H9 (cell line): Measurements from ENCODE around the gene THSD4. TPM values are rescaled to one million over a fixed set of nuclear protein-coding genes. Genes with fewer than 3 reads are reported as not detected.

Source experiments
- DNase-seq: peaks from one replicate; pipeline ENCODE4 v3.0.0-alpha.2; 2017
- H2AFZ ChIP-seq: one replicate; pipeline ENCODE4 v1.6.1; 2013; ENCODE audit warnings: mild to moderate bottlenecking, low read length, control low read depth, moderate library complexity
- H2AK5ac ChIP-seq: 2 replicates; pipeline ENCODE4 v1.6.1; 2013; ENCODE audit warnings: low read length, control low read depth, mixed read lengths; ENCODE audit not compliant: insufficient read length
- H2BK120ac ChIP-seq: one replicate; pipeline ENCODE4 v1.6.1; 2013; ENCODE audit warnings: low read depth, mild to moderate bottlenecking, low read length, control low read depth, inconsistent platforms; ENCODE audit not compliant: poor library complexity, severe bottlenecking
- H2BK12ac ChIP-seq: 2 replicates; pipeline ENCODE4 v1.6.1; 2013; ENCODE audit warnings: low read length, control low read depth, mixed read lengths, low read depth; ENCODE audit not compliant: insufficient read length
- H2BK15ac ChIP-seq: 2 replicates; pipeline ENCODE4 v1.6.1; 2013; ENCODE audit warnings: low read depth, low read length, control low read depth
- H2BK20ac ChIP-seq: one replicate; pipeline ENCODE4 v1.6.1; 2013; ENCODE audit warnings: low read depth, mild to moderate bottlenecking, low read length, control low read depth, inconsistent platforms; ENCODE audit not compliant: poor library complexity, severe bottlenecking
- H2BK5ac ChIP-seq: 2 replicates; pipeline ENCODE4 v1.6.1; 2013; ENCODE audit warnings: low read length, control low read depth, mixed read lengths; ENCODE audit not compliant: insufficient read length
- H3K14ac ChIP-seq: 2 replicates; pipeline ENCODE4 v1.6.1; 2013; ENCODE audit warnings: low read length, control low read depth; ENCODE audit not compliant: insufficient read depth
- H3K18ac ChIP-seq: 2 replicates; pipeline ENCODE4 v1.6.1; 2013; ENCODE audit warnings: low read depth, mild to moderate bottlenecking, mixed read lengths, low read length, control low read depth; ENCODE audit not compliant: insufficient read length
- H3K23ac ChIP-seq: 2 replicates; pipeline ENCODE4 v1.6.1; 2013; ENCODE audit warnings: low read length, control low read depth, mixed read lengths, low read depth; ENCODE audit not compliant: insufficient read length
- H3K23me2 ChIP-seq: 2 replicates; pipeline ENCODE4 v1.6.1; 2013; ENCODE audit warnings: low read depth, mild to moderate bottlenecking, mixed read lengths, low read length, control low read depth; ENCODE audit not compliant: insufficient read length, poor library complexity, severe bottlenecking
- H3K27ac ChIP-seq: 2 replicates; pipeline ENCODE4 v1.5.1; 2013; ENCODE audit warnings: low read length, control low read depth, mixed read lengths, low read depth; ENCODE audit not compliant: insufficient read length
- H3K27me3 ChIP-seq: 2 replicates; pipeline ENCODE4 v1.6.1; 2013; ENCODE audit warnings: low read length, control low read depth, inconsistent platforms; ENCODE audit not compliant: insufficient read depth
- H3K4ac ChIP-seq: 2 replicates; pipeline ENCODE4 v1.6.1; 2013; ENCODE audit warnings: low read depth, mild to moderate bottlenecking, control low read depth, inconsistent platforms, low read length, moderate library complexity
- H3K4me1 ChIP-seq: 2 replicates; pipeline ENCODE4 v1.6.1; 2013; ENCODE audit warnings: low read length, control low read depth, inconsistent platforms; ENCODE audit not compliant: insufficient read depth
- H3K4me2 ChIP-seq: 2 replicates; pipeline ENCODE4 v1.6.1; 2013; ENCODE audit warnings: low read length, control low read depth, mixed read lengths; ENCODE audit not compliant: insufficient read length, insufficient read depth
- H3K56ac ChIP-seq: 2 replicates; pipeline ENCODE4 v1.6.1; 2013; ENCODE audit warnings: low read depth, mild to moderate bottlenecking, mixed read lengths, low read length, control low read depth; ENCODE audit not compliant: insufficient read length
- H3K79me1 ChIP-seq: 2 replicates; pipeline ENCODE4 v1.6.1; 2013; ENCODE audit warnings: low read depth, mild to moderate bottlenecking, moderate library complexity, low read length, control low read depth, inconsistent platforms; ENCODE audit not compliant: insufficient read depth, poor library complexity, severe bottlenecking
- H3K79me2 ChIP-seq: 2 replicates; pipeline ENCODE4 v1.6.1; 2013; ENCODE audit warnings: low read length, control low read depth, inconsistent platforms; ENCODE audit not compliant: insufficient read depth
- H3K9ac ChIP-seq: 2 replicates; pipeline ENCODE4 v1.6.1; 2013; ENCODE audit warnings: low read length, control low read depth, mixed read lengths; ENCODE audit not compliant: insufficient read length; ENCODE audit errors: extremely low read depth
- H3K9me3 ChIP-seq: one replicate; pipeline ENCODE4 v1.6.1; 2013; ENCODE audit warnings: low read depth, low read length, inconsistent platforms; ENCODE audit not compliant: control insufficient read depth
- H3T11ph ChIP-seq: one replicate; pipeline ENCODE4 v1.6.1; 2013; ENCODE audit warnings: mild to moderate bottlenecking, low read length, control low read depth, inconsistent platforms
- H4K20me1 ChIP-seq: one replicate; pipeline ENCODE4 v1.6.1; 2013; ENCODE audit not compliant: control insufficient read depth, insufficient read length, insufficient read depth
- H4K5ac ChIP-seq: 2 replicates; pipeline ENCODE4 v1.6.1; 2013; ENCODE audit warnings: low read depth, mild to moderate bottlenecking, mixed read lengths, low read length, control low read depth; ENCODE audit not compliant: insufficient read length
- H4K8ac ChIP-seq: replicated peaks from 2 replicates; pipeline ENCODE4 v1.6.1; 2013; ENCODE audit warnings: low read length, control low read depth, mixed read lengths, low read depth; ENCODE audit not compliant: insufficient read length
- H4K91ac ChIP-seq: 2 replicates; pipeline ENCODE4 v1.6.1; 2013; ENCODE audit warnings: low read depth, mild to moderate bottlenecking, moderate library complexity, mixed read lengths, low read length, control low read depth; ENCODE audit not compliant: insufficient read length
- H3K27ac Mint-ChIP-seq, 3 experiments: 2 replicates in 2 of 3; 3 replicates in 1 of 3; pipeline ENCODE4 v1.8.0; 2020 to 2021; ENCODE audit warnings: mixed read lengths in 3 of 3, mild to moderate bottlenecking in 1 of 3, moderate library complexity in 1 of 3
- H3K27me3 Mint-ChIP-seq: 2 replicates; pipeline ENCODE4 v1.8.0; 2021; ENCODE audit warnings: low read depth, mild to moderate bottlenecking, moderate library complexity, mixed read lengths
- H3K36me3 Mint-ChIP-seq, 3 experiments: 2 replicates in 2 of 3; 3 replicates in 1 of 3; pipeline ENCODE4 v1.8.0; 2020 to 2021; ENCODE audit warnings: low read depth in 3 of 3, mixed read lengths in 3 of 3; ENCODE audit not compliant: insufficient read depth in 1 of 3
- H3K4me1 Mint-ChIP-seq, 2 experiments: 2 replicates each; pipeline ENCODE4 v1.8.0; 2020; ENCODE audit warnings: mixed read lengths in 2 of 2
- H3K4me3 Mint-ChIP-seq, 2 experiments: 2 replicates in 1 of 2; 3 replicates in 1 of 2; pipeline ENCODE4 v1.8.0; 2020 to 2021; ENCODE audit warnings: mild to moderate bottlenecking in 2 of 2, mixed read lengths in 2 of 2, moderate library complexity in 1 of 2
- H3K9me3 Mint-ChIP-seq, 2 experiments: 2 replicates in 1 of 2; 3 replicates in 1 of 2; pipeline ENCODE4 v1.8.0; 2020; ENCODE audit warnings: mild to moderate bottlenecking in 2 of 2, mixed read lengths in 2 of 2, moderate library complexity in 1 of 2
- CTCF ChIP-seq: fragments of 200-600 bp; sonication (generic); conservative IDR thresholded peaks from 3 replicates; pipeline ENCODE4 v1.8.0; 2021; ENCODE audit warnings: antibody characterized with exemption, mild to moderate bottlenecking
- WGBS: extraction: QIAGEN DNeasy Blood & Tissue Kit; methylation state at CpG from one replicate; pipeline ENCODE4 v1.1.7; 2013; ENCODE audit warnings: missing lambda C conversion rate, low lambda C conversion rate, mixed read lengths; ENCODE audit not compliant: insufficient read length; ENCODE audit errors: extremely low coverage; 5-methylcytosine and 5-hydroxymethylcytosine counted together
- total RNA-seq: library from RNA; stranded (reverse); gene quantifications from 2 replicates; pipeline ENCODE4 v1.2.1, GENCODE V29; 2021

THSD4 gene
- total RNA-seq, 1 experiment from 2014 or later, result 5.5 TPM

- Histone ChIP-seq H3K79me1 (no peaks in the 10 kb centered on the region), H3K56ac (no peak overlapping the region), H3K4me1 (no peaks in the 10 kb centered on the region; the same call in 1 of the 2 replicates), H2BK5ac (no peak overlapping the region), H3K18ac (no peak overlapping the region), H3K23me2 (no peaks in the 10 kb centered on the region), H3K9me3 (no peaks in the 10 kb centered on the region), H4K8ac (no peak overlapping the region), H2AK5ac (no peak overlapping the region), H2BK20ac (no peak overlapping the region), H2BK120ac (no peak overlapping the region), H2BK15ac (no peak overlapping the region), H3K4ac (no peak overlapping the region), H3K27ac (no peak overlapping the region), H2AFZ (no peak overlapping the region), H4K20me1 (no peaks in the 10 kb centered on the region), H3K14ac (no peak overlapping the region), H3K27me3 (no peaks in the 10 kb centered on the region), H3K4me2 (no peak overlapping the region), H3K79me2 (no peaks in the 10 kb centered on the region), H3T11ph (no peak overlapping the region), H2BK12ac (no peak overlapping the region), H3K23ac (no peak overlapping the region), H4K5ac (no peak overlapping the region), H4K91ac (no peak overlapping the region), H3K9ac (no peak overlapping the region)
- no CpG with 5 or more reads among the region's 6 CpGs for WGBS
- H3K4me3 Mint-ChIP-seq, result no peak overlapping the region
- no peaks in the 10 kb centered on the region for H3K27me3 Mint-ChIP-seq
- peaks cover 8 to 26% of the 10 kb centered on the region in 2 experiments for H3K9me3 Mint-ChIP-seq
- H3K36me3 Mint-ChIP-seq, result peaks cover 0 to 33% (median 4%) of the 10 kb centered on the region in 3 experiments; a peak in 6 of 7 replicates
- no peak for DNase-seq
- no peak overlapping the region for H3K27ac Mint-ChIP-seq
- no peak for TF ChIP-seq CTCF
- peaks cover 16 to 27% of the 10 kb centered on the region in 2 experiments for H3K4me1 Mint-ChIP-seq
Observed at GRCh38 chr15:71374607-71375352, 259.5 kb downstream of the THSD4 start.
